Heart left ventricle (tissue), 13 donors: ENCODE measurements around the gene DAPP1.

Experiments
- CTCF ChIP-seq, 12 donors: fragments of 200-600 bp; sonication (generic) in 4 of 12; IDR thresholded peaks; one replicate each; pipeline versions ENCODE4 v1.5.0 to v1.8.0; 2018 to 2022; ENCODE audit warnings: antibody characterized with exemption in 12 of 12, mild to moderate bottlenecking in 5 of 12
- POLR2A ChIP-seq, 2 donors: fragments of 450-650 bp; IDR thresholded peaks; one replicate each; pipeline ENCODE4 v1.6.1; 2017; ENCODE audit warnings: antibody characterized with exemption in 2 of 2, mild to moderate bottlenecking in 2 of 2, moderate library complexity in 2 of 2
- donor health status: ischemic (EF 13 %, LVEDD 7.1; RV severe dilation, severe dysfunction).
- donor health status: DM: no; HTN: yes; CAD: no.
- donor health status: DM: no; HTN: no; CAD: no.
- donor health status: ischemic (EF 25% LVEDD 6.9; RV normal size, moderate dysfunction).
- donor health status: ischemic (EF 25% LVEDD 5.7; RV mildly dilated, moderate dysfunction).
- donor health status: ischemic (EF 35%, LVEDD 5.7; RV mildly dilated, moderate dysfunction).
- donor health status: nonischemic (EF 11% LVEDD 7.7; RV severe dilation, severe dysfunction).
- donor health status: DM: yes; HTN: yes; CAD: no.
- donor health status: PGD.
- donor health status: ischemic (EF 29% LVEDD 5.4; RV normal size, mild dysfunction).
- donor health status: nonischemic (EF 23%, LVEDD 6.1; RV moderate dilation, normal function).

- TF ChIP-seq CTCF (IDR thresholded peaks at IDR 0.05): no peak
- no peak for TF ChIP-seq POLR2A (IDR thresholded peaks at IDR 0.05)
Observed at GRCh38 chr4:99887837-99888236, 71.2 kb downstream of the DAPP1 start.
